ENCODE data around the gene SH2B3.
"Not testable (repeated sequence)": the region's sequence is repeated elsewhere in the genome, so short reads cannot be mapped to it uniquely, and the experiment has no call there.

Gene SH2B3

GRCh38 chr12:111455448-111456320 is 50.0 kb downstream of the SH2B3 start:
- no peak for DNase-seq (ENCODE audit: extremely low read depth in 1 of 2, low read depth in 1 of 2)

- DNase-seq (ENCODE audit: extremely low read depth in 1 of 2, low read depth in 1 of 2): no peak
Measured at GRCh38 chr12:111457071-111457470, 51.3 kb downstream of the SH2B3 start.

- no peak for DNase-seq (ENCODE audit: extremely low read depth in 1 of 2, low read depth in 1 of 2)
Measured at GRCh38 chr12:111457577-111457976, 51.9 kb downstream of the SH2B3 start.

DNA sequence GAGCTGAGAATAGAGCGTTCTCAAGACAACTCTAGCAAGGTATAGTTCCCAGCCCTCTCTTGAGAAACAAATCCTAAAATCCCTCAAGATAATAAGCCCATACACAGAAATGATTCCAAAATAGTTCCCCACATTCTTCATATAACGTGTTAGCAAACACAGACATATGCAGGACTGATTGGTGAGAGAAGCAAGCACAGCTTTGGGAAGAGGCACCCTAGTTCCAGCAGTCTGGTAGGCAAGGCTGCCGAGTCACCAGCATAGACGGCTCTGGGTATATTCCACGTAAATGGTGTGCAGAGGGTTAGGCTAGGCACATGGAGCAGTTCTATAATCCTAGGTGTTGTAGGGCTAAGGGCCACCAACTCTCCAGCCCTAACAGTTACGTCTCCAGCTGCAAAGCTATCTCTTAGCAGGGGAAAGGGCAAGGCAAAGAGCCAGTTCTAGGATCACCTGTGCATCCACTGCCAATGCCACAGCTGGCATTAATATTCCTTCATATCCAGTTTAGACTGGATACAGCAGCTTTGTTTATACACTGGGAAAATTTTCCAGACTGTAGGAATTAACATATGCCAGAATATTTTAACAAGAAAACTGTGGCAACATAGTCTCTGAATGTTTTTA is 52.9 kb downstream of the SH2B3 start:
- DNase-seq (ENCODE audit: extremely low read depth in 1 of 2, low read depth in 1 of 2): no peak

GRCh38 chr12:111460111-111460510 is 54.4 kb downstream of the SH2B3 start:
- DNase-seq (ENCODE audit: extremely low read depth in 1 of 2, low read depth in 1 of 2): not testable (repeated sequence)

GRCh38 chr12:111462210-111462769 is 56.6 kb downstream of the SH2B3 start:
- no peak for DNase-seq (ENCODE audit: extremely low read depth in 1 of 2, low read depth in 1 of 2)

GRCh38 chr12:111467092-111467856 is 61.6 kb downstream of the SH2B3 start:
- no peak for DNase-seq (ENCODE audit: extremely low read depth in 1 of 2, low read depth in 1 of 2)

DNA sequence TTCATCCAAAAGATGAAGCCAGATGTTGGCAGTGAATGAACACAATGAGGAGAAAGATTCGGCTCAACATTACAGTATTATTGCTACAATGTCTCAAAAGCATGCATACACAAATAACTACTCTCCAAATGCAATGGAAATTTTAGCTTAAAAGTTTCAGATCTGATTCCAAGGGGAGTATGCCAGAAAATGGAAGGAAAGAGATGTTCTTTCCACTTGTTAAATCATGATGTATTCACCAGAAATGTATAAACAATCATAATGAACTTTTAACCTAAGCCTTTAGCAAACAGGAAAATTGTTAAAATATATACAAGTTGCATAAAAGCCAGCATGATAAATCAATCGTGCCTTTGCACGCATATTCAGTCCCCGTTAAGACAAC is 62.1 kb downstream of the SH2B3 start:
- no peak for DNase-seq (ENCODE audit: extremely low read depth in 1 of 2, low read depth in 1 of 2)

GRCh38 chr12:111469401-111469800 is 63.7 kb downstream of the SH2B3 start:
- DNase-seq (ENCODE audit: extremely low read depth in 1 of 2, low read depth in 1 of 2): no peak

DNA sequence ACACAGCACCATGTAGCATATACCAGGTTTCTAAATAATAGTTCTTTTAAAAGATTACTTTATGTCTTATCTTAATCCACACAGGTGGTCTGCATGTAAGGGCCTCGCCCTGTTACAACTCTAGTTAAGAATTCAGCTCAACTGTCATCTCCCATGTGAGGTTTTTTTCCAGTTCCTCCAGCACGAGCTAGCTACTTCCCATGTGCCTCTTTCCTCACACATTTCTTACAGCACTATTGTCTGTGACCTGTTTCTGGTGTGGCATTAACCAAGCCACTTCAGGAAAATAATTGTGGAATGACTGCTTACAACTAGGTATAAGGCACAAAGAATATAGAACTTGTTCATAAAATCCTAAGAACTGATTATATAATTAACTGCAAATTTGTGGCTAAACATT is 65.5 kb downstream of the SH2B3 start:
- no peak for DNase-seq (ENCODE audit: extremely low read depth in 1 of 2, low read depth in 1 of 2)

DNA sequence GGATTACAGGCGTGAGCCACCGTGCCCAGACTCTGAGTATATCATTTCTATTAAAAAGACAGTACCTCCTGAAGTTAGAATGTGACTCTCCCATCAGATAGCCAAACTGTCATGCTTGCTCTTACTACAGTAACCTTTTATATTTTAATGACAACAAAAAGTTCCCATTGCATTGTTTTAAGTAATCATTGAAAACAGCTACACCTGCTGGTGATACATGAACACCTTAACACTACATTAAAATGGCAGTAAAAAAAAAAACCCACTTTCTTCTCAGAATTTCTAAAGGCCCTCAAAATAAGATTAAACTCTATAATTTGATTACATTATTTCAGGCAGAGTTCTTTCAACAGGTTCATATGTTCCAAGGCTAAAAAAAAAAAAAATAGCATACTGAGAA is 76.7 kb downstream of the SH2B3 start:
- no peak for DNase-seq (ENCODE audit: extremely low read depth in 1 of 2, low read depth in 1 of 2)

GRCh38 chr12:111488271-111488670 is 82.5 kb downstream of the SH2B3 start:
- no peak for DNase-seq (ENCODE audit: extremely low read depth in 1 of 2, low read depth in 1 of 2)

DNA sequence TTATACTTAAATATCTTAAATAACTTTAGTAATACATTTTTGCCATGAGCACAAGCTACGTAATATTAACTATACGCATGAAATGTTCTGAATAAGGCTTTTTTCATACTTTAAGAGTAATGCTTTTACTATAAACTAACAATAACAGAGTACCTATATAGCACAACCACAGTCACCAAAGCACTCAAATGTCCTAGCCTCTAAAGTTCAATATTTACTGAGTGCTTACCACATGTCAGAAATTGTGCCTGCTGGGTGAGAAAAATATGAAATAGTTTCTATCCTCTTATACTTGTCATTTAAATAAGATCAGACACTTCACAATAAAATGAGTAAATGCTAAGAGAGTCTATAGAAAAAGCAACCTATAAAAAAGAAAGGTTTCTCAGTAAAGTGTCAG is 83.1 kb downstream of the SH2B3 start:
- DNase-seq (ENCODE audit: extremely low read depth in 1 of 2, low read depth in 1 of 2): no peak

- not testable (repeated sequence) for DNase-seq (ENCODE audit: extremely low read depth in 1 of 2, low read depth in 1 of 2)
Measured at GRCh38 chr12:111492979-111493378, 87.3 kb downstream of the SH2B3 start.

DNA sequence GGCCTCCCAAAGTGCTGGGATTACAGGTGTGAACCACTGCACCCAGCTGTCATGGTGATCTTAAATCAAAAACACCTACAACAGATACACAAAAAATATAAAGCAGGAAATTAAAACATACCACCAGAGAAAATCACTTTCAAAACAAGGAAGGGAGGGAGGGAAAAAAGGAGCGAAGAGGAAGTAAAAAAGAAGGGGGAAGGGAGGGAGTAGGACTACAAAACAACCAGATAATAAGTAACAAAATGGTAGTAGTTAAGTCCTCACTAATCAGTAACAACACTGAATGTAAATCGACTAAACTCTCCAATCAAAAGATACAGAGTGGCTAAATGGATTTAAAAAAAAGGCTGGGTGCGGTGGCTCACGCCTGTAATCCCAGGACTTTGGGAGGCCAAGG is 89.0 kb downstream of the SH2B3 start:
- no peak for DNase-seq (ENCODE audit: extremely low read depth in 1 of 2, low read depth in 1 of 2)

All from stimulated activated CD8-positive, alpha-beta memory T cell treated with anti-CD3 and anti-CD28 coated beads, Interleukin-7, amount 100 ng/mL, for 48 hours (primary cell).